K562 (cell line): ENCODE measurements around the gene CRTC3. TPM values are rescaled to one million over a fixed set of nuclear protein-coding genes. Genes with fewer than 3 reads are reported as not detected.

ENCODE experiments used
- ATAC-seq: fragments of 200-7000 bp; cut with Tn5 transposase; 3 replicates; pipeline ENCODE4 v1.9.1; 2020; ENCODE audit warnings: moderate library complexity
- BruUV-seq: library from RNA; stranded (reverse); fragments of 400-500 nt; replicated peaks from 2 replicates; lab custom pipeline; 2021; lab: Mats Ljungman, UMichigan
- CTCF ChIA-PET: fragments of 300-600 bp; formaldehyde crosslinking; extraction: SDS; loops from one replicate; lab custom pipeline; 2021; ENCODE audit warnings: low intra/inter-chr PET ratio; lab: Yijun Ruan, JAX
- POLR2A ChIA-PET: fragments of 300-600, 350-650 bp; sonication (Branson Sonifier 250); formaldehyde crosslinking; extraction: SDS; loops from one replicate; lab custom pipeline; 2021; ENCODE audit warnings: antibody characterized with exemption, inconsistent platforms; lab: Yijun Ruan, JAX
- DNase-seq, 4 experiments: peaks; one replicate each; pipeline versions ENCODE4 v3.0.0 to v3.0.0-alpha.2; 2011 to 2018; ENCODE audit warnings: low spot score in 3 of 4, mixed read lengths in 3 of 4; ENCODE audit errors: extremely low read depth in 1 of 4
- FAIRE-seq: peaks from 2 replicates; lab custom pipeline; 2011; peaks lifted over from hg19 to GRCh38; lab: Jason Lieb, UNC
- H2AFZ ChIP-seq: 2 replicates; pipeline ENCODE4 v1.6.0; 2011; ENCODE audit warnings: low read depth, low read length, control low read depth, inconsistent platforms
- H3K27ac ChIP-seq: fragments of 200-600 bp; 3 replicates; pipeline ENCODE4 v1.8.0; 2011; ENCODE audit warnings: low read depth, mild to moderate bottlenecking, control low read depth, inconsistent platforms, low read length, moderate library complexity, mixed read lengths; ENCODE audit errors: extremely low read depth
- H3K27me3 ChIP-seq, 2 experiments: fragments of 300-600 bp in 1 of 2; 2 replicates in 1 of 2; 3 replicates in 1 of 2; pipeline versions ENCODE4 v1.6.0 to v1.8.0; 2011; ENCODE audit warnings: inconsistent platforms in 2 of 2, low read length in 2 of 2, mild to moderate bottlenecking in 1 of 2, mixed read lengths in 1 of 2, moderate library complexity in 1 of 2; ENCODE audit not compliant: control insufficient read depth in 2 of 2, insufficient read depth in 2 of 2
- H3K36me3 ChIP-seq: fragments of 300-600 bp; 3 replicates; pipeline ENCODE4 v1.8.0; 2011; ENCODE audit warnings: mild to moderate bottlenecking, low read length, inconsistent platforms; ENCODE audit not compliant: control insufficient read depth, insufficient read depth
- H3K4me1 ChIP-seq, 2 experiments: fragments of 200-600 bp in 1 of 2; replicated peaks in 1 of 2; 2 replicates in 1 of 2; 3 replicates in 1 of 2; pipeline versions ENCODE4 v1.5.1 to v1.8.0; 2011; ENCODE audit warnings: inconsistent platforms in 2 of 2, low read length in 2 of 2, mild to moderate bottlenecking in 1 of 2, mixed read lengths in 1 of 2, moderate library complexity in 1 of 2; ENCODE audit not compliant: control insufficient read depth in 2 of 2, insufficient read depth in 2 of 2
- H3K4me2 ChIP-seq: 2 replicates; pipeline ENCODE4 v1.6.1; 2011; ENCODE audit warnings: low read length, control low read depth, inconsistent platforms, mixed read lengths; ENCODE audit not compliant: insufficient read depth
- H3K4me3 ChIP-seq: fragments of 200-600 bp; sonication (generic), shearing (Covaris generic); 2 replicates; pipeline ENCODE4 v1.5.1; 2016; ENCODE audit warnings: control low read depth, inconsistent platforms
- H3K79me2 ChIP-seq: fragments of 200-600 bp; 3 replicates; pipeline ENCODE4 v1.8.0; 2011; ENCODE audit warnings: low read length, inconsistent platforms; ENCODE audit not compliant: control insufficient read depth, insufficient read depth
- H3K9ac ChIP-seq, 2 experiments: 2 replicates each; pipeline versions ENCODE4 v1.6.0 to v1.6.1; 2011; ENCODE audit warnings: low read depth in 2 of 2, low read length in 2 of 2, control low read depth in 1 of 2, inconsistent platforms in 1 of 2, mild to moderate bottlenecking in 1 of 2, mixed read lengths in 1 of 2; ENCODE audit not compliant: insufficient read depth in 1 of 2
- H3K9me1 ChIP-seq: one replicate; pipeline ENCODE4 v1.6.0; 2011; ENCODE audit warnings: inconsistent platforms, mild to moderate bottlenecking, low read length, moderate library complexity; ENCODE audit not compliant: control insufficient read depth, insufficient read depth
- H3K9me3 ChIP-seq: replicated peaks from 2 replicates; pipeline ENCODE4 v1.5.1; 2011; ENCODE audit warnings: low read depth, low read length, inconsistent platforms; ENCODE audit not compliant: control insufficient read depth, insufficient read depth
- H4K20me1 ChIP-seq: replicated peaks from 2 replicates; pipeline ENCODE4 v1.6.1; 2011; ENCODE audit warnings: low read length, inconsistent platforms, mixed read lengths; ENCODE audit not compliant: control insufficient read depth, insufficient read depth
- ATF1 ChIP-seq, 2 experiments: fragments of 450-650 bp in 1 of 2; IDR thresholded peaks; 2 replicates each; pipeline ENCODE4 v1.6.1; 2016; ENCODE audit warnings: missing compliant biosample characterization in 1 of 2, missing genetic modification characterization in 1 of 2
- CREBBP ChIP-seq: IDR thresholded peaks from one replicate; pipeline ENCODE4 v1.6.1; 2012; ENCODE audit warnings: low read depth, mild to moderate bottlenecking, control low read depth, inconsistent platforms, low read length
- NR0B1 ChIP-seq: fragments of 450-650 bp; IDR thresholded peaks from one replicate; pipeline ENCODE4 v1.6.1; 2018; ENCODE audit warnings: mild to moderate bottlenecking, moderate library complexity; ENCODE audit not compliant: partially characterized antibody
- RBBP5 ChIP-seq: fragments of 200-600 bp; sonication (generic); IDR thresholded peaks from 2 replicates; pipeline ENCODE4 v1.6.1; 2012; ENCODE audit warnings: borderline replicate concordance, mild to moderate bottlenecking, low read length, control low read depth, inconsistent platforms; ENCODE audit not compliant: insufficient read depth, poor library complexity, severe bottlenecking
- SIRT6 ChIP-seq: IDR thresholded peaks from one replicate; pipeline ENCODE4 v1.6.1; 2012; ENCODE audit warnings: low read depth, mild to moderate bottlenecking, control low read depth, inconsistent platforms, low read length, moderate library complexity
- SMARCA4 ChIP-seq: fragments of 450-650 bp; IDR thresholded peaks from 2 replicates; pipeline ENCODE4 v1.6.1; 2016
- ZFX ChIP-seq: sonication (generic); formaldehyde crosslinking; IDR thresholded peaks from 2 replicates; pipeline ENCODE4 v1.8.0; 2022; ENCODE audit warnings: mild to moderate bottlenecking, missing genetic modification reagents, moderate library complexity
- ZNF785 ChIP-seq: fragments of 250-450 bp; sonication (Bioruptor Pico); IDR thresholded peaks from 2 replicates; pipeline ENCODE4 v1.4.0; 2020; ENCODE audit warnings: mild to moderate bottlenecking
- WGBS: fragments of 100-300 bp; shearing (Covaris generic); methylation state at CpG from one replicate; pipeline ENCODE4 v1.1.6; 2016; ENCODE audit warnings: low coverage, mixed read lengths; ENCODE audit not compliant: insufficient coverage; ENCODE audit errors: missing lambda C conversion rate; 5-methylcytosine and 5-hydroxymethylcytosine counted together
- in situ Hi-C: fragments of 300-500 bp; cut with MboI; formaldehyde crosslinking; loops from 4 replicates; pipeline ENCODE4 v1.15.0; 2018; ENCODE audit warnings: inconsistent platforms, mixed read lengths
- intact Hi-C: fragments of 100-400 bp; cut with micrococcal nuclease; formaldehyde crosslinking; loops from 2 replicates; pipeline ENCODE4 v1.14.2; 2022
- polyA plus RNA-seq, 8 experiments: library from polyadenylated mRNA; depleted of rRNA in 4 of 8; stranded (reverse) in 5 of 8; unstranded in 3 of 8; fragments of >200 nt; fragmentation: Nextera tagmentation in 2 of 8; fragmentation: Illumina TruSeq in 1 of 8; extraction: Ambion mirVana in 2 of 8; extraction: Trizol in 1 of 8; gene quantifications; 2 replicates each; pipeline versions ENCODE4 v1.2.1 to v1.2.3, GENCODE V29; 2011 to 2014; ENCODE audit warnings: inconsistent platforms in 1 of 8, missing spikeins in 1 of 8
- total RNA-seq, 7 experiments: library from RNA; depleted of rRNA in 6 of 7; stranded (reverse); fragments of >200 nt in 6 of 7; fragmentation: Illumina TruSeq in 2 of 7; extraction: Trizol in 2 of 7; gene quantifications; 2 replicates each; pipeline versions ENCODE4 v1.2.1 to v1.2.3, GENCODE V29; 2011 to 2021; ENCODE audit warnings: low replicate concordance in 1 of 7
- TF ChIP-seq, protein P1 (sequence below): fragments of 450-650 bp; IDR thresholded peaks from 2 replicates; pipeline ENCODE4 v1.6.1; 2014; ENCODE audit warnings: low read depth, mild to moderate bottlenecking, moderate library complexity, borderline replicate concordance
- TF ChIP-seq, protein P2 (sequence below): fragments of 200-800 bp; sonication (Bioruptor generic); IDR thresholded peaks from 2 replicates; pipeline ENCODE4 v1.6.1; 2017; ENCODE audit warnings: missing genetic modification characterization, missing compliant biosample characterization
- TF ChIP-seq, protein P3 (sequence below): sonication (generic); formaldehyde crosslinking; IDR thresholded peaks from 2 replicates; pipeline ENCODE4 v1.8.1; 2023; ENCODE audit warnings: missing genetic modification reagents, mild to moderate bottlenecking, borderline replicate concordance
- TF ChIP-seq, protein P4 (sequence below): sonication (generic); formaldehyde crosslinking; IDR thresholded peaks from 2 replicates; pipeline ENCODE4 v1.8.1; 2022; ENCODE audit warnings: missing genetic modification reagents

The CRTC3 gene
- total and polyA plus RNA-seq, 9 of the 15 experiments (the other 6 are each of a cell fraction or from before 2014, with no cell fraction given) = 1.2 to 19.0 (median 11.6) TPM

DNA sequence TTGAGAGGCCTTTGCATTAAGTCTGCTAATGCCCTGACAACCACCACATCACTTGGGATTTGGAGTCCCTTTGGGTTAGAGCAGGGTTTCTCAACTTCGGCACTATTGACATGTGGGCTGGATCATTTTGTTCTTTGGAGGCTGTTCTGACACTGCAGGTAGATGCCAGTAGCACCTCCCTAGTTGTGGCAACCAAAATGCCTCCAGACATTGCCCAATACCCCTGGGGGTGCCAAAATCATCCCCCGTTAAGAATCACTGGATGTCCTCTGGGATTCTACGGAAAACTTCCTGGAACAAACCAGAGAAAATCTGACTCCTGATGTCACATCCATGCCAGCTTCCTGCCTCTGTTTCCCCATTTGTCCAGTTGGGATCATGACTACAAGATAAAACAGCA is 150.2 kb downstream of the CRTC3 start:
- ChIA-PET POLR2A (no interaction called here), CTCF (no interaction called here)
- DNase-seq = no peak
- Histone ChIP-seq H3K79me2 (no peaks in the 10 kb centered on the region), H3K4me3 (no peak overlapping the region), H3K4me2 (no peak overlapping the region), H3K9ac (no peak overlapping the region), H3K36me3 (no peaks in the 10 kb centered on the region), H3K27me3 (no peaks in the 10 kb centered on the region), H3K4me1 (peaks cover 7 to 11% of the 10 kb centered on the region in 2 experiments; a peak in 4 of 5 replicates), H3K9me1 (no peaks in the 10 kb centered on the region), H3K9me3 (no peaks in the 10 kb centered on the region), H4K20me1 (no peaks in the 10 kb centered on the region), H2AFZ (no peak overlapping the region), H3K27ac (no peak overlapping the region)
- in situ Hi-C loops = no loop called here
- BruUV-seq = no TSS peak
- FAIRE-seq = no peak
- WGBS = 55% methylated on average over 3 of the region's 3 CpGs
- intact Hi-C loops = no loop called here
- no peak for ATAC-seq
- no peak for TF ChIP-seq RBBP5
- TF ChIP-seq, protein P1, sequence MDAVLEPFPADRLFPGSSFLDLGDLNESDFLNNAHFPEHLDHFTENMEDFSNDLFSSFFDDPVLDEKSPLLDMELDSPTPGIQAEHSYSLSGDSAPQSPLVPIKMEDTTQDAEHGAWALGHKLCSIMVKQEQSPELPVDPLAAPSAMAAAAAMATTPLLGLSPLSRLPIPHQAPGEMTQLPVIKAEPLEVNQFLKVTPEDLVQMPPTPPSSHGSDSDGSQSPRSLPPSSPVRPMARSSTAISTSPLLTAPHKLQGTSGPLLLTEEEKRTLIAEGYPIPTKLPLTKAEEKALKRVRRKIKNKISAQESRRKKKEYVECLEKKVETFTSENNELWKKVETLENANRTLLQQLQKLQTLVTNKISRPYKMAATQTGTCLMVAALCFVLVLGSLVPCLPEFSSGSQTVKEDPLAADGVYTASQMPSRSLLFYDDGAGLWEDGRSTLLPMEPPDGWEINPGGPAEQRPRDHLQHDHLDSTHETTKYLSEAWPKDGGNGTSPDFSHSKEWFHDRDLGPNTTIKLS = no peak
- no peak for TF ChIP-seq SIRT6
- no peak for TF ChIP-seq NR0B1
- TF ChIP-seq, protein P2, sequence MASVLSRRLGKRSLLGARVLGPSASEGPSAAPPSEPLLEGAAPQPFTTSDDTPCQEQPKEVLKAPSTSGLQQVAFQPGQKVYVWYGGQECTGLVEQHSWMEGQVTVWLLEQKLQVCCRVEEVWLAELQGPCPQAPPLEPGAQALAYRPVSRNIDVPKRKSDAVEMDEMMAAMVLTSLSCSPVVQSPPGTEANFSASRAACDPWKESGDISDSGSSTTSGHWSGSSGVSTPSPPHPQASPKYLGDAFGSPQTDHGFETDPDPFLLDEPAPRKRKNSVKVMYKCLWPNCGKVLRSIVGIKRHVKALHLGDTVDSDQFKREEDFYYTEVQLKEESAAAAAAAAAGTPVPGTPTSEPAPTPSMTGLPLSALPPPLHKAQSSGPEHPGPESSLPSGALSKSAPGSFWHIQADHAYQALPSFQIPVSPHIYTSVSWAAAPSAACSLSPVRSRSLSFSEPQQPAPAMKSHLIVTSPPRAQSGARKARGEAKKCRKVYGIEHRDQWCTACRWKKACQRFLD (CRISPR knock-in tag) = no peak
- no peak for TF ChIP-seq CREBBP
- no peak for TF ChIP-seq ZNF785 (CRISPR knock-in tag)
- TF ChIP-seq, protein P3, sequence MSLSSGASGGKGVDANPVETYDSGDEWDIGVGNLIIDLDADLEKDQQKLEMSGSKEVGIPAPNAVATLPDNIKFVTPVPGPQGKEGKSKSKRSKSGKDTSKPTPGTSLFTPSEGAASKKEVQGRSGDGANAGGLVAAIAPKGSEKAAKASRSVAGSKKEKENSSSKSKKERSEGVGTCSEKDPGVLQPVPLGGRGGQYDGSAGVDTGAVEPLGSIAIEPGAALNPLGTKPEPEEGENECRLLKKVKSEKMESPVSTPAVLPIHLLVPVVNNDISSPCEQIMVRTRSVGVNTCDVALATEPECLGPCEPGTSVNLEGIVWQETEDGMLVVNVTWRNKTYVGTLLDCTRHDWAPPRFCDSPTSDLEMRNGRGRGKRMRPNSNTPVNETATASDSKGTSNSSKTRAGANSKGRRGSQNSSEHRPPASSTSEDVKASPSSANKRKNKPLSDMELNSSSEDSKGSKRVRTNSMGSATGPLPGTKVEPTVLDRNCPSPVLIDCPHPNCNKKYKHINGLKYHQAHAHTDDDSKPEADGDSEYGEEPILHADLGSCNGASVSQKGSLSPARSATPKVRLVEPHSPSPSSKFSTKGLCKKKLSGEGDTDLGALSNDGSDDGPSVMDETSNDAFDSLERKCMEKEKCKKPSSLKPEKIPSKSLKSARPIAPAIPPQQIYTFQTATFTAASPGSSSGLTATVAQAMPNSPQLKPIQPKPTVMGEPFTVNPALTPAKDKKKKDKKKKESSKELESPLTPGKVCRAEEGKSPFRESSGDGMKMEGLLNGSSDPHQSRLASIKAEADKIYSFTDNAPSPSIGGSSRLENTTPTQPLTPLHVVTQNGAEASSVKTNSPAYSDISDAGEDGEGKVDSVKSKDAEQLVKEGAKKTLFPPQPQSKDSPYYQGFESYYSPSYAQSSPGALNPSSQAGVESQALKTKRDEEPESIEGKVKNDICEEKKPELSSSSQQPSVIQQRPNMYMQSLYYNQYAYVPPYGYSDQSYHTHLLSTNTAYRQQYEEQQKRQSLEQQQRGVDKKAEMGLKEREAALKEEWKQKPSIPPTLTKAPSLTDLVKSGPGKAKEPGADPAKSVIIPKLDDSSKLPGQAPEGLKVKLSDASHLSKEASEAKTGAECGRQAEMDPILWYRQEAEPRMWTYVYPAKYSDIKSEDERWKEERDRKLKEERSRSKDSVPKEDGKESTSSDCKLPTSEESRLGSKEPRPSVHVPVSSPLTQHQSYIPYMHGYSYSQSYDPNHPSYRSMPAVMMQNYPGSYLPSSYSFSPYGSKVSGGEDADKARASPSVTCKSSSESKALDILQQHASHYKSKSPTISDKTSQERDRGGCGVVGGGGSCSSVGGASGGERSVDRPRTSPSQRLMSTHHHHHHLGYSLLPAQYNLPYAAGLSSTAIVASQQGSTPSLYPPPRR (CRISPR knock-in tag) = no peak
- TF ChIP-seq ZFX (CRISPR knock-in tag) = no peak
- no peak for TF ChIP-seq SMARCA4
- TF ChIP-seq ATF1 (CRISPR knock-in tag; IDR thresholded peaks at IDR 0.05) = no peak
- TF ChIP-seq ATF1 (tag; IDR thresholded peaks at IDR 0.05) = no peak
- TF ChIP-seq, protein P4, sequence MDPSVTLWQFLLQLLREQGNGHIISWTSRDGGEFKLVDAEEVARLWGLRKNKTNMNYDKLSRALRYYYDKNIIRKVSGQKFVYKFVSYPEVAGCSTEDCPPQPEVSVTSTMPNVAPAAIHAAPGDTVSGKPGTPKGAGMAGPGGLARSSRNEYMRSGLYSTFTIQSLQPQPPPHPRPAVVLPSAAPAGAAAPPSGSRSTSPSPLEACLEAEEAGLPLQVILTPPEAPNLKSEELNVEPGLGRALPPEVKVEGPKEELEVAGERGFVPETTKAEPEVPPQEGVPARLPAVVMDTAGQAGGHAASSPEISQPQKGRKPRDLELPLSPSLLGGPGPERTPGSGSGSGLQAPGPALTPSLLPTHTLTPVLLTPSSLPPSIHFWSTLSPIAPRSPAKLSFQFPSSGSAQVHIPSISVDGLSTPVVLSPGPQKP (CRISPR knock-in tag) = no peak
